ENCODE data around the gene TUFT1.

GRCh38 chr1:151553659-151554058 lies 13.6 kb downstream of the TUFT1 start:
- TF ChIP-seq EZH2 (IDR thresholded peaks at IDR 0.05; ENCODE audit: borderline replicate concordance, insufficient read depth, low read length, poor library complexity, severe bottlenecking) (no peak), CTCF (IDR thresholded peaks at IDR 0.05; ENCODE audit: poor library complexity, severe bottlenecking) (no peak), REST (IDR thresholded peaks at IDR 0.05; ENCODE audit: borderline replicate concordance) (no peak), POLR2AphosphoS5 (IDR thresholded peaks at IDR 0.05) (no peak), RAD21 (conservative IDR thresholded peaks at IDR 0.05) (no peak)
